Measurements from ENCODE around the gene LINGO3.
"Not testable (repeated sequence)": the region's sequence is repeated elsewhere in the genome, so short reads cannot be mapped to it uniquely, and the experiment has no call there.

The LINGO3 gene, protein sequence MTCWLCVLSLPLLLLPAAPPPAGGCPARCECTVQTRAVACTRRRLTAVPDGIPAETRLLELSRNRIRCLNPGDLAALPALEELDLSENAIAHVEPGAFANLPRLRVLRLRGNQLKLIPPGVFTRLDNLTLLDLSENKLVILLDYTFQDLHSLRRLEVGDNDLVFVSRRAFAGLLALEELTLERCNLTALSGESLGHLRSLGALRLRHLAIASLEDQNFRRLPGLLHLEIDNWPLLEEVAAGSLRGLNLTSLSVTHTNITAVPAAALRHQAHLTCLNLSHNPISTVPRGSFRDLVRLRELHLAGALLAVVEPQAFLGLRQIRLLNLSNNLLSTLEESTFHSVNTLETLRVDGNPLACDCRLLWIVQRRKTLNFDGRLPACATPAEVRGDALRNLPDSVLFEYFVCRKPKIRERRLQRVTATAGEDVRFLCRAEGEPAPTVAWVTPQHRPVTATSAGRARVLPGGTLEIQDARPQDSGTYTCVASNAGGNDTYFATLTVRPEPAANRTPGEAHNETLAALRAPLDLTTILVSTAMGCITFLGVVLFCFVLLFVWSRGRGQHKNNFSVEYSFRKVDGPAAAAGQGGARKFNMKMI

DNA sequence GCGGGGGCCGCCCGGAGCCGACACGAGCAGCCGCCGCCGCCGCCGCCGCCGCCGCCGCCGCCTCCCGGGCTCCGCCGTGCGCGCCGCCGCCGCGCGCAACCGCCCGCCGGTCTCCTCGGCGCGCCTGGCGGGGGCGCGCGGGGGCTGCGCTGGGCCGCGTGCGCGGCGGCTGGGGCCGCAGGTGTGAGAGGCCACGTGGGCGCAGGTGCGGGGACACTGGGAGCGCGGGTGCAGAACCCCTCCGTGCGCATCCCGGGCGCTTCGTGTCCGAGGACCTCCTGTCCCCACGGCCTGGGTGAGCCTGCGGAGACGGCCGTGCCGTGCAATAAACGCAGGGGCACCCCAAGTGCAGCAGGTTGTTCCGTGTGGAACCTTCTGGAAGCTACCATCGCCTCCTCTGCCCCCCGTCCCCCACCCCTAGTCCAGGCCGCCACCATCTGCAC lies at the start of gene LINGO3:
Gene LINGO3, minus strand, starts transcription at position 41 of the 443 bp plus-strand sequence. CDS start 16,378 bp downstream, outside the sequence.
- DNase-seq: no peak

DNA sequence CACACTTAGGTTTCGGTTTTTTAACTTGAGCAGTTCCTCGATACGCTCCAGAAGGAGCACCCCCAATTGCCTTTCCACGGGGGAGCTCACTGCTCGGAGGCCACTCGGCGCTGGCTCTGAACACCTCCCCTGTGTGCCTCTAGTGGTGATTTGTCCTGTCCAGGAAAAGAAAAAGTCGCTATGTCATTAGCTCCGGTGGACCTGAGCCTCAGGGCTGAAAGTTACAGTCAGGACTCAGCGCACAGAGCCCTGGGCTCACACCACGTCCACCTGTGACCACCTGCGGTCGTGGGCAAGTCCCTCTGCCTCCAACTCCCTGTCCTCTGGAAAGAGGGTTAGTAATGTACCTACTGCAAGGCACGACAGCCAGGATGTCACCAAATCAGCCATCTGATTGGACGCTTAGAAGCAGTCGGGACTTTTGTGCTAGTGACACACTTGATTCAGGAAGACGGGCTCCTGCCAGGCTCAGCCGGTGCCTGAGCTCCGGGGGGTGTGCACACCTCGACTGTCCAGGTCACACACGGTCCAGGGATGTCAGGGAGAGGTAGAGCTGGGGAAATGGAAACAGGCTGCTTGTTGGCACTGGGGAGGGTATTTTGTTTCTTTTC lies 48.2 kb upstream of the LINGO3 start:
- no peak for DNase-seq

DNA sequence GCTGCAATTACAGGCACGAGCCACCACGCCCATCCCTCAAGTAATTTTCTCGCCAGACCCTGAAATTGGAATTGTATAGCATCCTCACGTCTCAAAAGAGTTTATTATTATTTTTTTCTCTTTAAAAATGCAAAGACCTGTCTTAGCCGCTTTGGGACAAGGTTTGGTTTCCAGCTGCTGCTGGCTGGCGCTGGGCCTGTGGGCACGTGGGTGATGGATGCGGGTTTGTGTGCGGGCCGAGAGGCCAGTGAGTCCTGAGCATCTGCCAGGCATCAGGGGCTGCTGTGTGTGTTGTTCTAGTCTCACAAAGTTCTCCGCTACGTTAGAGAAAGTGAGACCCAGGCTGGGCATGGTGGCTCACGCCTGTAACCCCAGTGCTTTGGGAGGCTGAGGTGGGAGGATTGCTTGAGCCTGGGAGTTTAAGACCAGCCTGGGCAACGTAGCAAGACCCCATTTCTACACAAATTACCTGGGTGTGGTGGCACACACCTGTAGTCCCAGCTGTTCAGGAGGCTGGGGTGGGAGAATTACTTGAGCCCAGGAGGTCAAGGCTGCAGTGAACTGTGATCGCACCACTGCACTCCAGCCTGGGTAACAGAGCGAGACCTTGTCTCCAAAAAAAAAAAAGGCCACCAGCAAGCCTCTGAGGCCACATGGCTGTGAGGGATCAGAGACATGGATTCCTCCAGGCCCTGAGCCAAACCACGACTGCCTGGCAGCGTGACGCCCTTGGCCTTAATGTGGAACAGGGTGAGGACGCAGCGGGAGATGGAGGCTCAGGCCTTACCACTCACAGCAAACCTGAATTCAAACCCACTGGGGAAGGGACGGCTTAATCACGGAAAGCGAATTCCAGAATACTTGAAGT lies 47.4 kb upstream of the LINGO3 start:
- DNase-seq: no peak

GRCh38 chr19:2354670-2355069 lies 46.7 kb upstream of the LINGO3 start:
- no peak for DNase-seq

DNA sequence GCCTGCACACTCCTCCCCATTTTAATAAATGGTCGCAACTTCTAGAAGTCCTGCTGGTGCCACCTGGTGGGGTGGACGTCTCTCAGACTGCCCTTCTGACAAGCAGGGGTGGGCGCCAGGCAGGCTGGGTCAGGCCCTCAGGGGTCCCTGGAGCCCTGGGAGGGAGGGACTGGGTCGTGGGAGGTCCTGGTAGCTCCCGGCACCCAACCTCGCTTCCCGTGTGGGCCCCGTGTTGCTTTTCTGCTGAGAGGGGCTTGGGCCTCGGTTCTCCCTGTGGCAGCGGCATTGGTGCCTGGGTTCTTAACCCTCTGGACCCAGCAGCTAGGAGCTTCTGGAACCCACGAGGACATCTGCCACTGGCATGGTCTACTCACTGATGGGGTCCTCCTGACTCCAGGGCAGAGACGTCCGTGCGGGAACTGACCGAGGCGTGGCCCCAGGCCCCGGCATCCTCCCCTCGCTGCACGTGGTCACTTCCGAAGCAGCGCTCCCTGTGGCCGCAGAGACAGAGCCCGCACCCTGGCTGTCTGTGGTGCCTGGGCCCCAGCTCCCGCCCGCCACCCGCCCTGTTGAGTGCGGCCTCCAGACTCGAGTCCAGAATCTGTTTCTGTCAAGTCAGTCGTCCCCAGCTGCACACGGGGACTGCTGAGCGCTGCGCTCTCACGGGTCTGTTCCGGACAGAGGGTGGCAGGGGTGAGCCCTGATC lies 46.1 kb upstream of the LINGO3 start:
- no peak for DNase-seq

GRCh38 chr19:2353159-2353886 lies 45.4 kb upstream of the LINGO3 start:
- DNase-seq: no peak

- no peak for DNase-seq
Measured at GRCh38 chr19:2352121-2352520, 44.2 kb upstream of the LINGO3 start.

DNA sequence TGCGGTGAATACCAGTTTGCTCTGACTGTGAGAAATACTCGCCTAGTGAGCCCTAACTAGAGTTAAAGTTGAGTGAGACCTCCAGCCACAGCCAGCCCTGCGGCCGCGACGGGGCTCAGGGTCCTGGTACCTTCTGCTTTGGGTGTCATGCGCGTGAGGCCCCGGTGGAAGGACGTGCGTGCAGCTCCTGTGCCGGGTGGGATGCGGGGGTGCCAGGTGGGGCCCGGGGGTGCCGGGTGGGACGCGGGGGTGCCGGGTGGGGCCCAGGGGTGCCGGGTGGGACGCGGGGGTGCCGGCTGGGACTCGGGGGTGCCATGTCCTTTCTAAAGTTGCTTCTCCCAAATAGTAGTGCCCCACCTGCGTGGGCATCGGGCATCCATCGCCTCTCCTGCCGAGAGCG lies 43.6 kb upstream of the LINGO3 start:
- no peak for DNase-seq

- DNase-seq: no peak
Measured at GRCh38 chr19:2350656-2351055, 42.7 kb upstream of the LINGO3 start.

- not testable (repeated sequence) for DNase-seq
Measured at GRCh38 chr19:2349818-2350217, 41.9 kb upstream of the LINGO3 start.

DNA sequence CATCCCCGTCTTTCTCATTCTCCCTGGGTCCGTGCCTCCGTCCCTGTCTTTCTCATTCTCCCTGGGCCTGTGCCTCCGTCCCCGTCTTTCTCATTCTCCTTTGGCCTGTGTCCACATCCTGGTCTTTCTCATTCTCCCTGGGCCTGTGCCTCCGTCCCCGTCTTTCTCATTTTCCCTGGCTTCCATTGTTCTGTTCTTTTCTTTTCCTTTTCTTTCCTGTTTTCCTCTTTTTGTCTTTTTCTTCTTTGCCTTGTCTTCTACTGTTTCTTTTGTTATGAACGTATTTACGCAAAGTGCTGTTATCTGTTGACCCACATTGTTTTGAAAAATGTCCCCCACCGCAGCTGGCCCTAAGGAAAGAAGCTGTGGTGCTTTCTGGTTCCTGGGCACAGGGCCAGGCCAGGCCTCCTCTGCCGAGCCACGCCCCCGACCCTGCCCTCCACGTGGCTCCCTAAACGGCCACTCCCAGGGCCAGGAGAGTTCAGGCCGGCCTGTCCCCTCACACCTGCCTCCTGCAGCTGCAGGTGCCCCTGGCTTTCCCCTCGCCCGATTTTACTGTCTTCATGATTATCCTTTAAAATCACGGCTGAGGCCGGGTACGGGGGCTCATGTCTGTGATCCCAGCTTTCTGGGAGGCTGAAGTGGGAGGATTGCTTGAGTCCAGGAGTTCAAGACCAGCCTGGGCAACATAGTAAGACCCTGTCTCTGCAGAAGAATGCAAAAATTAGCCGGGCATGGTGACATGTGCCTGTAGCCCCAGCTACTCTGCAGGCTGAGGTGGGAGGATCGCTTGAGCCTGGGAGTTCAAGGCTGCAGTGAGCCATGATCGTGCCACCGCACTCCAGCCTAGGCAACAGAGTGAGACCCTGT lies 38.1 kb upstream of the LINGO3 start:
- no peak for DNase-seq

DNA sequence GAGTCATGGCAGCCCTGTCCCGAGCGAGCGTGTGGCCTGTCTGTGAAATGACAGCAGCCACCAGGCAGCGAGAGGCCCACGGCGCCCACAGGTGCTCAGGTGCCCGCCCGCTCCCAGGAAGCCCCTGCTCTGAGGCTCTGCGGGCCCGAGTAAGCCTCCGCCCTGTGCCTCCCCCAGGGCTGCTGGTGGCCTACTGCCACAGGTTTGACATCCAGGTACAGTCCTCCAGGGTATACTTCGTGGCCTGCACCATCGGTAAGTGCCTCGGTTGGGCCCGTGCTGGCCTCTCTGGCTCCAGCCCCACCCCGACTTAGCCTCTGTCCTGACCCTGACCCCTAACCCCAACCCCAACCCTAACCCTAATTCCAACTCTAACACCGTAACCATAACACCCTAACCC lies 37.1 kb upstream of the LINGO3 start:
- no peak for DNase-seq

GRCh38 chr19:2344381-2344870 lies 36.5 kb upstream of the LINGO3 start:
- DNase-seq: no peak

DNA sequence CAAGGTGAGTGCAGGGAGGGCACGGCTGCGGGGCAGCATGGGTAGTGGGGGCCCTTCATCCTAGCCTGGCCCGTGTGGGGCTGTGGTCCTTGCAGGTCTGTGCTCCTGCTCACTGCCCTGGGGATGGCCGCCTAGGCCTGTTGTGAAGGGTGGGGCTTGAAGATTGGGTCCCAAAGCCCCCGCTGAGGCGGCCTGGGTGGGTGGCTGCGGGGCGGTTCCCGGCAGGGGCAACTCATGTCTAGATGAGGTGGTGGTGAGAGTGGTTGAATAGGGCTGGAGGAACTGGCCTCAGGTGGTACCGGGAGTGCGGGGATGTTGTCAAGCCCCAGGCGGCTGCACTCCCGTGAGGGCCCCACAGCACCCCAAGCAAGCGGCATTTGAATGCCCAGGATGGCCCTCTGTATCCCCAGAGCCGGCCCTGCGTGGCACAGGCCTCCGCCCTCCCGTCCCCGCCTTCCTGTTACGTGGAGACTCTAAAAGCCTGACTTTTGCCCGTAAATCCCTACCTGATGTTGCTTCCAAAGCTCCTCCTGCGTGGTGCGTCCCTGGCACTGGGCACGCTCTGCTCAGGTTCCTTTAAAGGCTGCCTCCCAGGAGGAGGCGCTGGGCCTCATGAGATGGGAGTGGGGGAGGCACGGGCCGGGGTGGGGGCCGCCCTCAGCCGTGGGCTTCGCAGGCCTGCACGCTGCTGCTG lies 35.5 kb upstream of the LINGO3 start:
- DNase-seq: no peak

DNA sequence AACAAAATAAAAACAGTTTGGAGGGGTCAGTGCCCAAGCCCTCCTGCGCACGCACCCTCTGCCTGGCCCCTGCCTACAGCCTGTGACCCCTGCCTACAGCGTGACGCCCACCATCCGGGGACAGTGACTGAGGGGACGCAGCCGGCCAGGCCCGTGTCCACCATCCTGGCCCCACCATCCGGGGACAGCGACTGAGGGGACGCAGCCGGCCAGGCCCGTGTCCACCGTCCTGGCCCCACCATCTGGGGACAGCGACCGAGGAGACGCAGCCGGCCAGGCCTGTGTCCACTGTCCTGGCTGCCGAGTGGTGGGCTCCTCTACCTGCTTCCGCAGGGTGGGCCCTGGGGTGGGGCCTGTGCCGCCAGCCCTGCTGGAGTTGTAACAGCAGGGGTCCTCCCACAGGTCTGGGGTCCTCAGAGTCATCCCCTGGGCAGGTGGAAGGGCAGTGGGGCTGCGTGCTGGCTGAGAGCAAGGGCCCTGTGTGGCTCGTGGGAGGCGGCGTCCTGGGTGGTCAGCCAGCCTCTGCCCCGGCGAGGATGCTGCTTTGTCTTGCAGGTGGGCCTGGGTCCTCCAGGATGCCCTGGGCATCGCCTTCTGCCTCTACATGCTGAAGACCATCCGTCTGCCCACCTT lies 34.8 kb upstream of the LINGO3 start:
- DNase-seq: no peak

DNA sequence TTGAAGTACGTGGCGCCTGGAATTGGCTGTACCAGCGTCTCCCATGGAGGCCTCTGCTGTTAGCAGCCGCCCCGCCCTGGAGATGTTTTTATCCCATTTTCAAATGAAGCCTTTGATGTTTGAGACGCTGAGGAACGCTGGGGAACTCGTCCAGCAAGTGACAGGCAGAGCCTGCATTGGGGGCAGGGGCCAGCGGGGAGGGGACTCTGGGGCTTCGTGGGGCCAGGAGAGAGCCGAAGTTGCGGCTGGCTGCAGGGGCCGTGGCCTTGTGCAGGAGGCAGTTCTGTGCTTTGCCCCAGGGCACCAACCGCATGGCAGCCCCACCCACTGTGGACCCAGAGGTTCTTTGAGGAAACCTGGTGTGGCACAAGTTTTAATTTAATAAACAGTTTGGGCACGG lies 34.0 kb upstream of the LINGO3 start:
- no peak for DNase-seq

DNA sequence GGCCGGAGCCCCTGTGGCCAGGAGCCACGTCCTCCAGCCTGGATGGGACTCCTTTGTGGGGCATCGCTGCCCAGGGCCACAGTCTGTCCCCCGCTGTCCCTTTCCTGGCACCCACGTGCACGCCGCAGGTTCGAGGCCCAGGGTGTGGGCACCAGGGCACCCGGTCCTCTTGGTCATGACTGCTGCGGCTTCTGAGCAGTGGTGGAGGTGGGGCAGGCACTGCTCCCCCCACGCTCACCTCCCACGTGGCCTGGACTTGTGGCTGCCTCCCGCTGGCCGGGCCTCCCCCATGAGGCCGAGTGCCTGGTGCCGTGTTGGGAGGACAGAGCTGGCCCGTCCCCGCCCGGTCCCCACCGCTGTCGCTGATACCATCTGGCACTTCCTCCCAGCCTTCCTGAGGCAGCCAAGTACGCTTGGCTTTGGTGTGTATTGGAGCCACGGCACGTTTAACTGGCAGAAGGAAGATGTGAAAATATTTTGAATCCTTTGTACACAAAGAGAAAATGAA lies 33.3 kb upstream of the LINGO3 start:
- no peak for DNase-seq

GRCh38 chr19:2340496-2341243 lies 32.7 kb upstream of the LINGO3 start:
- DNase-seq: no peak
